HCT116 (cell line): ENCODE results near the gene CLP1. TPM values are rescaled to one million over a fixed set of nuclear protein-coding genes. Genes with fewer than 3 reads are reported as not detected.
A peak's percentile ranks its signal among the peaks of the same experiment; 100 is the strongest.

ENCODE experiments used
- ATAC-seq: fragments of 200-7000 bp; cut with Tn5 transposase; 2 replicates; pipeline ENCODE4 v1.9.1; 2020; ENCODE audit warnings: mild to moderate bottlenecking, moderate library complexity
- BruUV-seq: library from RNA; stranded (reverse); fragments of 400-500 nt; replicated peaks from 2 replicates; lab custom pipeline; 2021; lab: Mats Ljungman, UMichigan
- CTCF ChIA-PET: fragments of 300-600 bp; sonication (Branson Sonifier 250); formaldehyde crosslinking; loops from one replicate; lab custom pipeline; 2021; ENCODE audit warnings: antibody characterized with exemption; lab: Charles Lee
- POLR2A ChIA-PET: fragments of 300-600, 350-600 bp; sonication (Branson Sonifier 250); formaldehyde crosslinking; loops from one replicate; lab custom pipeline; 2021; ENCODE audit warnings: antibody characterized with exemption; lab: Charles Lee
- RAD21 ChIA-PET, 2 experiments: fragments of 300-600 bp; sonication (Branson Sonifier 250); formaldehyde crosslinking; loops; one replicate each; lab custom pipeline; 2023; ENCODE audit warnings: low total read pairs in 2 of 2; ENCODE audit not compliant: uncharacterized antibody in 2 of 2, unreplicated experiment in 2 of 2, low non-redundant PET in 1 of 2; lab: Charles Lee
- DNase-seq: peaks from one replicate; pipeline ENCODE4 v3.0.0-alpha.2; 2010; ENCODE audit warnings: low read depth, low spot score
- H2AFZ ChIP-seq: fragments of 200-600 bp; shearing (Covaris generic), sonication (generic); 2 replicates; pipeline ENCODE4 v1.6.1; 2017; ENCODE audit warnings: low read depth, mixed run types, mixed read lengths, antibody characterized with exemption, low read length; ENCODE audit not compliant: poor library complexity, severe bottlenecking
- H3K27ac ChIP-seq: 2 replicates; pipeline ENCODE4 v1.5.1; 2012; ENCODE audit warnings: low read depth, low read length
- H3K27me3 ChIP-seq: fragments of 200-600 bp; sonication (generic); 2 replicates; pipeline ENCODE4 v1.6.1; 2016; ENCODE audit warnings: mixed run types, low read length, mixed read lengths; ENCODE audit not compliant: insufficient read depth
- H3K36me3 ChIP-seq, 2 experiments: fragments of 200-500 bp in 1 of 2; fragments of 200-600 bp in 1 of 2; sonication (Bioruptor generic) in 1 of 2; sonication (generic) in 1 of 2; 2 replicates each; pipeline versions ENCODE4 v1.5.1 to v1.6.1; 2014 to 2016; ENCODE audit warnings: low read length in 2 of 2, inconsistent platforms in 1 of 2, mixed read lengths in 1 of 2, mixed run types in 1 of 2; ENCODE audit not compliant: insufficient read depth in 2 of 2, control insufficient read depth in 1 of 2
- H3K4me1 ChIP-seq, 2 experiments: fragments of 200-600 bp in 1 of 2; sonication (generic) in 1 of 2; 2 replicates each; pipeline versions ENCODE4 v1.5.1 to v1.6.1; 2012 to 2017; ENCODE audit warnings: low read length in 2 of 2, inconsistent platforms in 1 of 2, mild to moderate bottlenecking in 1 of 2, mixed read lengths in 1 of 2, mixed run types in 1 of 2, moderate library complexity in 1 of 2; ENCODE audit not compliant: insufficient read depth in 2 of 2, control insufficient read depth in 1 of 2
- H3K4me2 ChIP-seq: fragments of 200-600 bp; sonication (generic); 2 replicates; pipeline ENCODE4 v1.6.1; 2017; ENCODE audit warnings: mixed run types, low read length, mixed read lengths
- H3K4me3 ChIP-seq, 2 experiments: fragments of 200-600 bp in 1 of 2; sonication (generic) in 1 of 2; replicated peaks in 1 of 2; 2 replicates each; pipeline ENCODE4 v1.5.1; 2011 to 2016; ENCODE audit warnings: low read length in 2 of 2, control low read depth in 1 of 2, low read depth in 1 of 2, mild to moderate bottlenecking in 1 of 2, mixed read lengths in 1 of 2, mixed run types in 1 of 2
- H3K79me2 ChIP-seq: fragments of 200-600 bp; sonication (generic); 2 replicates; pipeline ENCODE4 v1.6.1; 2017; ENCODE audit warnings: mild to moderate bottlenecking, mixed run types, low read length, moderate library complexity, mixed read lengths; ENCODE audit not compliant: insufficient read depth
- H3K9ac ChIP-seq: fragments of 200-600 bp; sonication (generic); 2 replicates; pipeline ENCODE4 v1.6.1; 2016; ENCODE audit warnings: low read length, mixed read lengths
- H3K9me2 ChIP-seq: fragments of 200-600 bp; sonication (generic), shearing (Covaris generic); 2 replicates; pipeline ENCODE4 v1.6.1; 2017; ENCODE audit warnings: mixed run types, mild to moderate bottlenecking, moderate library complexity; ENCODE audit not compliant: insufficient read depth
- H3K9me3 ChIP-seq, 2 experiments: fragments of 200-500 bp in 1 of 2; fragments of 200-600 bp in 1 of 2; sonication (Bioruptor generic) in 1 of 2; sonication (generic) in 1 of 2; 2 replicates each; pipeline ENCODE4 v1.6.1; 2014 to 2017; ENCODE audit warnings: low read length in 2 of 2, mixed read lengths in 2 of 2, inconsistent platforms in 1 of 2, low read depth in 1 of 2, mild to moderate bottlenecking in 1 of 2, mixed run types in 1 of 2, moderate library complexity in 1 of 2; ENCODE audit not compliant: control insufficient read depth in 1 of 2, insufficient read depth in 1 of 2
- H4K20me1 ChIP-seq: fragments of 200-600 bp; sonication (generic), shearing (Covaris generic); 2 replicates; pipeline ENCODE4 v1.6.1; 2017; ENCODE audit warnings: mixed run types, mild to moderate bottlenecking, moderate library complexity; ENCODE audit not compliant: insufficient read depth
- CBX3 ChIP-seq: IDR thresholded peaks from 2 replicates; pipeline ENCODE4 v1.6.1; 2012; ENCODE audit warnings: low read depth
- CEBPB ChIP-seq: IDR thresholded peaks from 2 replicates; pipeline ENCODE4 v1.6.1; 2012; ENCODE audit warnings: low read depth
- EZH2phosphoT487 ChIP-seq: fragments of 200-600 bp; IDR thresholded peaks from 2 replicates; pipeline ENCODE4 v1.6.1; 2018; ENCODE audit warnings: antibody characterized with exemption, borderline replicate concordance
- JUND ChIP-seq: IDR thresholded peaks from 2 replicates; pipeline ENCODE4 v1.6.1; 2012
- POLR2AphosphoS5 ChIP-seq: IDR thresholded peaks from 2 replicates; pipeline ENCODE4 v1.6.1; 2011; ENCODE audit warnings: mild to moderate bottlenecking, low read depth, low read length, moderate library complexity
- RAD21 ChIP-seq: IDR thresholded peaks from 2 replicates; pipeline ENCODE4 v1.6.1; 2012; ENCODE audit warnings: low read depth, mild to moderate bottlenecking
- SRF ChIP-seq: IDR thresholded peaks from 2 replicates; pipeline ENCODE4 v1.6.1; 2012; ENCODE audit warnings: low read depth
- TCF7L2 ChIP-seq: IDR thresholded peaks from 2 replicates; pipeline ENCODE4 v1.7.0; 2011; ENCODE audit warnings: borderline replicate concordance, inconsistent platforms; ENCODE audit not compliant: insufficient read depth, insufficient read length; ENCODE audit errors: extremely low read depth
- YY1 ChIP-seq: IDR thresholded peaks from 2 replicates; pipeline ENCODE4 v1.6.1; 2011; ENCODE audit warnings: low read length, low read depth, moderate library complexity, mild to moderate bottlenecking; ENCODE audit not compliant: insufficient replicate concordance; ENCODE audit errors: extremely low read depth
- intact Hi-C: fragments of 100-400 bp; cut with micrococcal nuclease; formaldehyde crosslinking; loops from 2 replicates; pipeline ENCODE4 v1.10.0; 2022
- total RNA-seq: library from RNA; stranded (reverse); gene quantifications from one replicate; pipeline ENCODE4 v1.2.1, GENCODE V29; 2021; ENCODE audit not compliant: unreplicated experiment
- TF ChIP-seq, protein P1 (sequence below), 3 experiments: fragments of 200-600 bp in 1 of 3; sonication (generic) in 1 of 3; IDR thresholded peaks in 2 of 3; conservative IDR thresholded peaks in 1 of 3; 2 replicates each; pipeline ENCODE4 v1.5.1; 2012 to 2017; ENCODE audit warnings: low read depth in 2 of 3, low read length in 2 of 3, antibody characterized with exemption in 1 of 3, borderline replicate concordance in 1 of 3, control low read depth in 1 of 3, mild to moderate bottlenecking in 1 of 3, mixed read lengths in 1 of 3, mixed run types in 1 of 3, moderate library complexity in 1 of 3; ENCODE audit not compliant: insufficient read depth in 1 of 3
- TF ChIP-seq, protein P2 (sequence below): IDR thresholded peaks from 2 replicates; pipeline ENCODE4 v1.6.1; 2012; ENCODE audit warnings: low read depth
- TF ChIP-seq, protein P3 (sequence below): IDR thresholded peaks from 2 replicates; pipeline ENCODE4 v1.6.1; 2011; ENCODE audit warnings: mild to moderate bottlenecking, low read length, moderate library complexity; ENCODE audit not compliant: insufficient replicate concordance; ENCODE audit errors: extremely low read depth

Gene CLP1
- total RNA-seq, 1 experiment from 2014 or later = 17.7 TPM

DNA sequence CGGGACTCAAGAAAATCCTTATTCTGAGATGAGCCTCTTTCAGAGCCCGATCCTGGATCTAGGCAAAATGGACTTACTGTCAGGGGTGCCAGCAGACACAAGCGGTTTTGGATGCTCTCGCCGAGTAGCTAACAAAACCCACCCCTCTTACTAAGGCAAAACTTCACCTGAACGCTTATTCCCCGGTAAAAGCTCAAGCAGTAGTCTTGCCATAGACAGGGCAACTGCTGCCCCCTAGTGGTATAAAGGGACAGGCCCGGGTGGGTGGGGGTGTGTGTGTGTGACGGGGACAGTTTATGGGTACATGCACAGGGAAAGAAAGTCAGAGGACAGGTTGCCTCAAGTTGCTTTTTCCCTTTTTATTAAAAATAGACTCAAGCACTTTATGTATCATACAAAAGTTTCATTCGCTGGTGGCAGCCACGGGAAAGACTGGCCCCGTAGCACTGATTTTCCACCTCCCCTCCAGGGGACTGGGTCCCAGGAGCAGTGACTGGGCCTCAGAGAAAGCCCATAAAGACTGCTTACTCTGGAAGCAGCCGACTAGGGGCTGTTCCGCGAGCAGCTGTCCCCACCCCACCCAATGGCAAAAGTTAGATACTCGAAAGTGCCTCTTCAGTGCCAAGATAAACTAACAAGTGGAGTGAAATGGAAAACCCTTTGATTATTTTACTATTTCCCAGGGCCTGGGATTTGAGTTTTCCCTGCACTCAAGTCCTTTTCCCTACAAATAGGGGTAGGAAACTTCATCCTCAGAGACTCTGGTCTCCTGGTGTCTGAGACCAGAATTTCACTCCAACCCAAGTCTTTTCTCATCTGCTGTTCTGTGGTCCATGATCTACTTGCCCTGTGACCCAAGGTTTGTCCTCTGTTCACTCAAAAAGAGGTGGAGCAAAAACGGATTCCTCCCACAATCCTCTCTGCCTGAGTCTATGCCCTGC is 12.5 kb upstream of the CLP1 start:
- Histone ChIP-seq H3K9ac (no peak overlapping the region), H3K4me3 (no peak overlapping the region), H3K36me3 (no peaks in the 10 kb centered on the region), H3K79me2 (no peaks in the 10 kb centered on the region), H3K9me3 (no peaks in the 10 kb centered on the region), H2AFZ (peak overlapping the region; percentile 29), H3K9me2 (no peaks in the 10 kb centered on the region), H4K20me1 (no peaks in the 10 kb centered on the region), H3K4me2 (no peak overlapping the region), H3K27me3 (peaks cover 12% of the 10 kb centered on the region; the same call in 1 of the 2 replicates), H3K4me1 (peaks cover 0 to 22% of the 10 kb centered on the region in 2 experiments; a peak in 3 of 4 replicates), H3K27ac (no peak overlapping the region)
- TF ChIP-seq, protein P1, sequence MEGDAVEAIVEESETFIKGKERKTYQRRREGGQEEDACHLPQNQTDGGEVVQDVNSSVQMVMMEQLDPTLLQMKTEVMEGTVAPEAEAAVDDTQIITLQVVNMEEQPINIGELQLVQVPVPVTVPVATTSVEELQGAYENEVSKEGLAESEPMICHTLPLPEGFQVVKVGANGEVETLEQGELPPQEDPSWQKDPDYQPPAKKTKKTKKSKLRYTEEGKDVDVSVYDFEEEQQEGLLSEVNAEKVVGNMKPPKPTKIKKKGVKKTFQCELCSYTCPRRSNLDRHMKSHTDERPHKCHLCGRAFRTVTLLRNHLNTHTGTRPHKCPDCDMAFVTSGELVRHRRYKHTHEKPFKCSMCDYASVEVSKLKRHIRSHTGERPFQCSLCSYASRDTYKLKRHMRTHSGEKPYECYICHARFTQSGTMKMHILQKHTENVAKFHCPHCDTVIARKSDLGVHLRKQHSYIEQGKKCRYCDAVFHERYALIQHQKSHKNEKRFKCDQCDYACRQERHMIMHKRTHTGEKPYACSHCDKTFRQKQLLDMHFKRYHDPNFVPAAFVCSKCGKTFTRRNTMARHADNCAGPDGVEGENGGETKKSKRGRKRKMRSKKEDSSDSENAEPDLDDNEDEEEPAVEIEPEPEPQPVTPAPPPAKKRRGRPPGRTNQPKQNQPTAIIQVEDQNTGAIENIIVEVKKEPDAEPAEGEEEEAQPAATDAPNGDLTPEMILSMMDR (IDR thresholded peaks at IDR 0.05 in 2 of 3, conservative IDR thresholded peaks at IDR 0.05 in 1 of 3; ENCODE audit: borderline replicate concordance in 1 of 3, insufficient read depth in 1 of 3, low read depth in 2 of 3, low read length in 2 of 3) = peak; percentile 77 to 96 (median 90)
- TF ChIP-seq SRF (no peak), POLR2AphosphoS5 (no peak; the same call in 1 of the 2 replicates), CEBPB (no peak), YY1 (peak; percentile 17), TCF7L2 (no peak), CBX3 (no peak), EZH2phosphoT487 (no peak), RAD21 (peak; percentile 79), JUND (no peak)
- TF ChIP-seq, protein P2, sequence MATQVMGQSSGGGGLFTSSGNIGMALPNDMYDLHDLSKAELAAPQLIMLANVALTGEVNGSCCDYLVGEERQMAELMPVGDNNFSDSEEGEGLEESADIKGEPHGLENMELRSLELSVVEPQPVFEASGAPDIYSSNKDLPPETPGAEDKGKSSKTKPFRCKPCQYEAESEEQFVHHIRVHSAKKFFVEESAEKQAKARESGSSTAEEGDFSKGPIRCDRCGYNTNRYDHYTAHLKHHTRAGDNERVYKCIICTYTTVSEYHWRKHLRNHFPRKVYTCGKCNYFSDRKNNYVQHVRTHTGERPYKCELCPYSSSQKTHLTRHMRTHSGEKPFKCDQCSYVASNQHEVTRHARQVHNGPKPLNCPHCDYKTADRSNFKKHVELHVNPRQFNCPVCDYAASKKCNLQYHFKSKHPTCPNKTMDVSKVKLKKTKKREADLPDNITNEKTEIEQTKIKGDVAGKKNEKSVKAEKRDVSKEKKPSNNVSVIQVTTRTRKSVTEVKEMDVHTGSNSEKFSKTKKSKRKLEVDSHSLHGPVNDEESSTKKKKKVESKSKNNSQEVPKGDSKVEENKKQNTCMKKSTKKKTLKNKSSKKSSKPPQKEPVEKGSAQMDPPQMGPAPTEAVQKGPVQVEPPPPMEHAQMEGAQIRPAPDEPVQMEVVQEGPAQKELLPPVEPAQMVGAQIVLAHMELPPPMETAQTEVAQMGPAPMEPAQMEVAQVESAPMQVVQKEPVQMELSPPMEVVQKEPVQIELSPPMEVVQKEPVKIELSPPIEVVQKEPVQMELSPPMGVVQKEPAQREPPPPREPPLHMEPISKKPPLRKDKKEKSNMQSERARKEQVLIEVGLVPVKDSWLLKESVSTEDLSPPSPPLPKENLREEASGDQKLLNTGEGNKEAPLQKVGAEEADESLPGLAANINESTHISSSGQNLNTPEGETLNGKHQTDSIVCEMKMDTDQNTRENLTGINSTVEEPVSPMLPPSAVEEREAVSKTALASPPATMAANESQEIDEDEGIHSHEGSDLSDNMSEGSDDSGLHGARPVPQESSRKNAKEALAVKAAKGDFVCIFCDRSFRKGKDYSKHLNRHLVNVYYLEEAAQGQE = no peak
- TF ChIP-seq, protein P3, sequence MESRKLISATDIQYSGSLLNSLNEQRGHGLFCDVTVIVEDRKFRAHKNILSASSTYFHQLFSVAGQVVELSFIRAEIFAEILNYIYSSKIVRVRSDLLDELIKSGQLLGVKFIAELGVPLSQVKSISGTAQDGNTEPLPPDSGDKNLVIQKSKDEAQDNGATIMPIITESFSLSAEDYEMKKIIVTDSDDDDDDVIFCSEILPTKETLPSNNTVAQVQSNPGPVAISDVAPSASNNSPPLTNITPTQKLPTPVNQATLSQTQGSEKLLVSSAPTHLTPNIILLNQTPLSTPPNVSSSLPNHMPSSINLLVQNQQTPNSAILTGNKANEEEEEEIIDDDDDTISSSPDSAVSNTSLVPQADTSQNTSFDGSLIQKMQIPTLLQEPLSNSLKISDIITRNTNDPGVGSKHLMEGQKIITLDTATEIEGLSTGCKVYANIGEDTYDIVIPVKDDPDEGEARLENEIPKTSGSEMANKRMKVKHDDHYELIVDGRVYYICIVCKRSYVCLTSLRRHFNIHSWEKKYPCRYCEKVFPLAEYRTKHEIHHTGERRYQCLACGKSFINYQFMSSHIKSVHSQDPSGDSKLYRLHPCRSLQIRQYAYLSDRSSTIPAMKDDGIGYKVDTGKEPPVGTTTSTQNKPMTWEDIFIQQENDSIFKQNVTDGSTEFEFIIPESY = no peak
- intact Hi-C loops = loop anchor here (1.0 to 10.0 kb wide), 3 partner anchors 114 to 800 kb away; no protein-coding TSS in a partner anchor
- DNase-seq (peak; percentile 71), ATAC-seq (peak; percentile 88)
- RAD21 ChIA-PET = interaction anchor here (1.0 to 1.4 kb wide), 5 partner anchors 77 to 299 kb away, joined by 3 to 7 read pairs (median 4); partner anchors contain the start of gene UBE2L6 (in 2 of the 2)
- BruUV-seq = no TSS peak
- CTCF ChIA-PET = interaction anchor here (0.6 to 2.9 kb wide), 23 partner anchors 8 to 310 kb away, joined by 3 to 38 read pairs (median 5); partner anchors contain the start of genes CLP1, RTN4RL2, SSRP1 and TIMM10
- POLR2A ChIA-PET = interaction anchor here (1.0 to 1.5 kb wide), 5 partner anchors 77 to 299 kb away, joined by 3 to 6 read pairs (median 5); partner anchors contain the start of gene UBE2L6
